HG02981 (cell line): ENCODE data around the gene HDAC3.
A peak's percentile ranks its signal among the peaks of the same experiment; 100 is the strongest.

Experiments
- ATAC-seq: cut with Tn5 transposase; IDR thresholded peaks from one replicate; pipeline ENCODE4 v1.9.1; 2021; ENCODE audit warnings: mild to moderate bottlenecking, moderate library complexity; ENCODE audit not compliant: unreplicated experiment

The HDAC3 gene

DNA sequence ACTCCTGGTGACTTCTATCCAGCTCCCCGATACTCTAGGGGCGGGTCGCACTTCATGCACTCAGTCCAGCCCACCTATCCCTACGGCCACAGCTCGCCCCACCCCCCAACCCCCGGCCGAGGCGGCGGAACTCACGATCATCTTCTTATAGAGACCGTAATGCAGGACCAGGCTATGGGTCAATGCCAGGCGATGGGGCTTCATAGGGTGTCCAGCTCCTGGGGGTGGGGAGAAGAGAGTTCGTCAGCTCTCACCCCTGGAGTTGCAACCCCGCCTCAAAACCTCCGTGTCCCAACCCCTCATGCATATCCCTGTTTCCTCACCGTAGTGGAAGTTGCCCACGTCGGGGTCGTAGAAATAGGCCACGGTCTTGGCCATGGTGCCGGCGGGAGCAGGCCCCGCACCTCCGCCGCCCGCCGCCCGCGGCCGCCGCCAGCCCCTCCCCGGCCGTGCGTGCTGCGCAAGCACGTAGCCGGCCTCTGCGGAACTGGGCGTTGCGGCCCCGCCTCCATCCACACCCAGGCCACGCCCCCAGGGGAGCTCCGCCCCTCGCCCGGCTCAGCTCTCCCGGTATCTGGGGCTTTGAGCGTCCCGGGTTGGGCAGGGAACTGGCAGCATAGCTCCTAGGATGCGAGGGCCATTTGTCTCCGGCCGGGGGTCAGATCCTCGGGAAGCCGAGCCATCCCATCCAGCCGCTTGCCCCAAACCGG, at the start of gene HDAC3, which contains the start of gene RELL2:
TSS of gene HDAC3 (minus strand) at position 437 of the 710 bp plus-strand sequence. CDS start at position 378, 59 bp downstream.
TSS of gene RELL2 (plus strand) at position 585 of the 710 bp plus-strand sequence. CDS start 1,229 bp downstream, outside the sequence.
- peak; percentile 72 for ATAC-seq

DNA sequence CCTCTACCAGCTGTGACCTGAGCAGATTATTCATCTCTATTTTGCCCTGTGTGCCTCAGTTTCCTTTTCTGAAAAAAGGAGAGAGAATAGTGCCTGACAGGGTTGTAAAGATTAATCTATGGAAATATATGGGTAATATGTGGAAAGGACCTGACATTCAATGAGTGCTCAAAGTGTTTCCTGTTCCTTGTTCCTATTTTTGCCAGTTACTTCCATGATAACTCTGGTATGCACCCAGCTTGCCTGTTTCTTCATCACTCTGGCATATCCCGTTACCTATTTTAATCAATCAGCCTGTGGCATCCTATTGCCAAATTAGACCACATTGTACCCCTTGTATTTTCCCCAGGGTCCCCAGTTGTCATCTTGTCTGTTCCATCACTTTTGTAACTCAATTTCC, 48.9 kb upstream of the HDAC3 start:
- ATAC-seq, result no peak

DNA sequence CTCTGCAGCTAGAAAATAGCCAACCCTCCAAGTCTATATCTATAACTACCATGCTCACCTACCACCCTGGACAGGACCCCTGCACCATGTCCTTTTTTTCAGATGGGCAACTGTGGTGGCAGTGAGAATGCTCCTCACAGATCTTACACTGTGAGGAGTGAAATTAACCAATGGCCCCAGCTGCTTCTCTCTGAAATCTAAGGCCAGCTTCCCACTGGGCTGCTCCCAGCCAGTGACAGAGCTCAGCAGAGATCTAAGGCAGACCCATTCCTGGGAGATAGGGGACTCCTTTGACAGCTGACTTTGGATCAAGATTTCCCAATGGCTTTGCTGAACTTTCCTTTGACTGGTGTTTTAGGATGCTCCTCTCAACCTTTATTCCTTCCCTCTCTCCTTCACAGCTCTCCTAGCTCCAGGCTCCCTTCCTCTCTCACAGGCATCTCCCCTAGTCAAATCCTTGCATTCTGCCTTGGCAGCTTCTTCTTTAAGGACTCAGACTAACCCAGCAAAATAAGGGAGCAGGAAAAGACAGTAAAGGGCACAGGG, 47.0 kb upstream of the HDAC3 start:
- no peak for ATAC-seq

DNA sequence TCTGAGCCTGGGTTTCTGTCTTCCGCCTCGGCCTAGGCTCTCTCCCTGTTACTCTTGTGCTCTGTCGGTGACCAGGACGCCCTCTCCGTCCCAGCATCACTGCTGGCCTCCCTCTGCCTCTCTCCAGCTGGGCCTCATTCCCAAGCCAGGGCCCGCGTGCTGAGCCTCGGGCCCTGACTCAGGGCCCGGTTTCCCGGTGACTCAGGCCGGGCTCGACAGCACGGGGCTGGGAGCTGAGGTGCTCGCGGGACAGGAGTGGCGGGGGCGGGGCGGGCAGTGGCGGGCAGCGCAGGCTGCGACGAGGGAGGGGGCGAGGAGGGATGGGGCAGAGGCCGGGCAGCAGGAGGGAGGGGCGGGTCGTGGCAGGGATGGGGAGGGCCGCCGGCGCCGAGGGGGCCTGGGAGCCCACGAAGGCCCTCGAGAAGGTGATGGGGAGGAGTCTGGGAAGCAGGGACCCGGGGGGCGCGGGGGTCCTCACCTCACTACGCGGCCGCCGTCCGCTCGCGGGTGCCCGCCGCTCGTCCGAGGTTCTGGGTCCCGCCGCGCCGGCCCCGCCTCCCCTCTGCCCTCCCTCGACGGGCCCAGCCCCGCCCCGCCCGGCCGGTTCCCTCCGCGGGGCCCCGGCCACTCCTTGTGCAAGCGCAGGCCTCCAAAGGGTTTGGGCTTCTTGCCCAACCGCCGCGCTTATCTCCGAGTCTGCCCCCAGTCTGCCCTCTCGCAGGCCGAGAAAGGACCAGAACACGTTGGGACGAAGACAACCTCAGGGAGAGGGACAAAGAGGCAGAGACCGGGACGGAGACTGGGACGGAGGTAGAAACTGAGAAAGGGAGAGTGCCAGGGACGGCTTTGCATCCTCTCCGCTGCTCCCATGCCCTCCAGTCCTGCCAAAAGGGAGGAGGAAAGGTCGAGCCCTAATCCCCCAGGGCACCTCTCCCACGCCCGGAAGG, 45.3 kb upstream of the HDAC3 start, which contains the start of gene ARAP3:
TSS of gene ARAP3 (minus strand) at position 536 of the 947 bp plus-strand sequence. CDS start 1,744 bp downstream, outside the sequence.
- peak; percentile 46 for ATAC-seq

DNA sequence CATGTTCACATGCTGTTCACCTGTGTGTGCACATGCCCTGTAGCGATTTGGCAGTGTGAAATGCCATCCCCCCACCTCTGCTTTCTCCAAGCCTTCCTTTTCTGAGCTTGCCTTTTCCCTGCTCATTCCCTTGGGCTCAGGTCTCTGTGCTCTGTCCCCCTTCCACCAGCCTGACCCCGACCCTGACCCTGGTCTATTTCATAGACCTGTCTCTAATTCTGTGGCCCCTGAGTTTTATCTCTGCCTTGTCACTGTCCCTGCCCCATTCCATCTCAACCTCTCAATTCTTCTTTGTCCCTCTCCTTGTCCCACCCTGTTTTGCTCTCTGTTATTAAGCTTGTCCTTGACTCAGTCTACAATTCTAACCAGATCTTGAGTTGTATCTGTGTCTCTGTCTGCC, 44.6 kb upstream of the HDAC3 start:
- no peak for ATAC-seq

DNA sequence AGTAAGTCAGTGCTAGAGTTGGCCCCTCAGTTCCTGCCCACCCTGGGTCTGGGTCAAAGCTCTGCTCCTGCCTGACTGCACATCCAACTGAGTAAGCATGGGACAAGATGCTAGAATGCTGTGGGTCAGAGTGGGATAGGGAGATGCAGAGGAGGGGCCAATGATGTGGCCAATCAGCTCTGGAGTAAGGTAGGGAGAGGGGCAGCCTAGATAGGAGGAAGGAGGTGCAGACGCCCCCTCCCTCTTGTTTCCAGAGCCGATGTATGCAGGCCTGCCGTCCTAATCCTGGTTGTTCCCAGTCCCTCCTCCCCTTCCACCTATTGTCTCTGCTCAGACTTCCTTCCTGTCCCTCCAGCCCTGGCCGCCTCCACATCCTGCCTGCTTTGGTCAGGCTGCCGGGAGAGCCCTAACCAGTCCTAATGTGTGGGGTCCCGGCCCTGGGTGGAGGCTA, 44.1 kb upstream of the HDAC3 start:
- ATAC-seq, result no peak

DNA sequence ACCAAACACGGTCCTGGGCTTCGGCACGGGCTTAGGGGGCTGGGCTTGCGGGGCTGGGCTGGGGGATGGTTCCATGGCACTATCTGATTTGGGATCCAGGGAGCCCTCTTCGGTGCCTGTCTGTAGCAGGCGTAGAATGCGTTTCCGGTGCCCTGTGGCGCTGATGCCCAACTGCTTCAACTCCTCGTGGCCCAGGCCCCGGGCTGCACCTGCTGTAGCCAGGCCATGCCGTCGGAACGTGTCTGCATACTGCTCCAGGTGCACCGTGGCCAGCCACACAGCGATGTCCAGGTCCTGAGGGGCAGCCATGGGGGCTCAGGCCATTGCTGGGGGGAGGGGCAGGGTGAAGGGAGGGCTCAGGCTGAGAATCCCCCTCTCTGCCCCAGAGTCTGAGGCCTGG, 43.5 kb upstream of the HDAC3 start:
- no peak for ATAC-seq

DNA sequence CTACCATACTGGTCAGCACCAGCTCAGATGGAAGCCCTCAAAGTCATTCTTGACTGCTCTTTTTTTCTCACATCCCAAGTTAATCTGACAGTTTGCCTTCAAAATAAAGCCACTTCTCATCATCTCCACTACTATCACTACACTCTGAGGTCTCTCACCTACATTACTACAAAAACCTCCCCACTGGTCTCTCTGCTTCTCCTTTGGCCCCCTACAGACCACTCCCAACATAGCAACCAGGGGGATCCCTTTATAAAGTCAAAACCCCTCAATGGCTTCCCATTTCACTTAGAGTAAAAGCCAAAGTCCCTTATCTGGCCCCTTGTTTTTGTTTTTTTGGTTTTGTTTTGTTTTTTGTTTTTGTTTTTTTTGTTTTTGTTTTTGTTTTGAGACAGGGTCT, 40.8 kb upstream of the HDAC3 start:
- ATAC-seq, result no peak

DNA sequence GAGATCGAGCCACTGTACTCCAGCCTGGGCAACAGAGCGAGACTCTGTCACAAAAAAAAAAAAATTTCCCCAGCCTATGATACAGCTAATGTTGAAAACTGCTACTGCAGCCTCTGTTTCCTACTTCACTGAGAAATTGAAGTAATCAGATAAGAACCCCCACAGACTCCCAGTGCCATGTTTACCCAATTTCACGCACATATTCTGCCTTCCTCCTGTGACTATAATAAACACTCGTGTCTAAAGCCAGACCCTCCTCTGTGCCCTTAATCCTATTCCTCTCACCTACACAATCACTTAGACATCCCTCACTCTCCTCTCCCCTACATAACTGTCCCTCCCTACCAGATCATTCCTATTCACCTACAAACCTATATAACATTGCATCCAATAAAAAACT, 39.0 kb upstream of the HDAC3 start:
- ATAC-seq, result no peak

DNA sequence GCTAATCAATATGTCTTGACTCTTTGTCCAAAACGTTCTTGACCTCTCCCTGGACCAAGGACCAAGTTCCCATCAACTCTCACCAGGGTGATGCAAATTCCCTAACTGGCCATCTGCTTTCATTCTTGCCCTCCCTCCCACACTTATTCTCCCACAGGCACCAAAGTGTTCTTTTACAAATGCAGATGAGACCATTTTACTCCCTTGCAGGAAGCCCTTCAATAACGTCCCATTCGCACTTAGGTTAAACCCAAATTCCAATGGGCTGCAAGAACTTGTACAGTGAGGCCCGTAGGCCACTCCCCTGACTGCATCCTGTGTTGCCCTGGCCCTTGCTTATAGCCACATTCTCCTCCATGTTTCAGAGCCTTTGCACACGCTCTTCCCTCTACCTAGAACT, 38.1 kb upstream of the HDAC3 start:
- no peak for ATAC-seq

DNA sequence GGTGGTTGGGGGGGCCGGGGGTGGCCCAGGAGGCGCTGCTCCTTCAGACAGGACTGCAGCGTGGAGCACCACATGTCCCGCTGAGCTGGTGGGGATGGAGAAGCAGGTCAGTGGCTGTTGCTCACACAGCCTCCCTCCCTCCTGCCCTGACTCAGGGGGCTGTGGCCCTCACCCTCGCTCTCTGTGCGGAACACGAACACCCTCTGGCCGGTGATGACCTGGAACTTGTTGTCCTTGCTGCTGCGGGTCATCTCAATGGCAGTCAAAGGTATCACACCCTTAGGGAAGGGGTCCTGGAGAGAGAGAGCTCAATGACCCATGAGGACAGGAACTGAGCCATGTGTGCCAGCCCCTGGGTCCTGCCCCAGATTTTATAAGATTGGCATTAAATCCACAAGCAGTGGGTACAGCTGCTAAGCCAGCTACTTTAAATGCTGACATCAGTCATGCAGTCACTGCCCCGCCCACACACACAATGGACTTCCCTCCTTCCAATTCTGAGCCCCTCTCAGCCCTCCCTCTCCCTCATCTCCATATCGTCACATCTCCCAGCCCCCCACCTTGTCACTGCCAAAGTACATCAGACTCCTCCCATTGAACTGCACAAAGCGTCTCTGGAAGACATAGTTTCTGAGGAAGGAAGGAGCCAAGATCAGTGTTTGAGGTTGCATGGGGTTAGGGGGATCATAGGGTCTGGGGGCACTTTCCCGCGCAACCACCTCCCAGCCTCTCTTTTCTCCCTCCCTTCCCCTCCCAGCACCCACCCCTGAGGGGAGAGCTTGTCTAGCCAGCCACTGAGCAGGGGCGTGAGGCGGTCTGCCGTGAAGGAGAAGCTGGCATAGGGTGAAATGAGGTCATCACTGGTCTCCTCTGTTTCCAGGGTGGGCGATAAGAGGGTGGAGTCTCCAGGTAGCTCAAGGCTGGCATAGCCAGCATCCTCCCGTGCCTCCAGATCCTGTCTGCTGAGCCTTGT, 36.5 kb upstream of the HDAC3 start:
- no peak for ATAC-seq

DNA sequence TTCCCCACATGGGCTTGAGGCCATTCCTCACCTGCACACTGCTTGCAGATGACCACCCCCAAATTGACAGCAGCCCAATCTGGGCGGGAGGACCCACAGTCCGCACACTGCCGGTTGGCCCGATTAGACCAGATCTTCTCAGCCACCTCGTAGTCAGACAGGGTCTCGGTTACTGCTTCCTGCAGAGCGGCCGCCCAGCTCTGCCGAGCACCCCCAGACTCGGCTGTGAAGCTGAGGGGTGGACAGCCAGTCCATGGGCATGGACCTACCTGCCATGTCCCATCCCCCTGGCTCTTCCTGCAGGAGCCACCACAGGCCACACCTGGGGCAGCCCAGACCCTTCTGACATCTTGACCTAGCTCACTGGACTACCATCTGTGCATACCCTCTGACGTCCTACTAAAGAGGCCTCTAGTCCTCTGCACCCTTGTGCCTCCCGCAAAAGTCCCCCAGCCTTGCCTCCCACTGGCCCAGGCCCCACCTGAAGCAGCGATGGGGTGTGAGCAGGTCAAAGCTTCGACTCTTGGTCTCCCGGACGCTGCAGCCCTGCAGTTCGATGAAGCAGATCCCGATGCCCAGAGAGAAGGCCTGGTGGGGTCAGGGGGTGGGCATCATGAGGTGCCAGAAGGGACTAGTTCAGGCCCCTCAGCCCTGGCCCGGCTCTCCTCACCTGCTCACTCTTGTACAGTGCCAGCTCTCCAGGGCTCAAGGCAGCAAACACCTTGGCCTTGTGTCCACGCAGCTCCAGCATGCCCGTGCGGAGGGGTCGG, 35.6 kb upstream of the HDAC3 start:
- no peak for ATAC-seq

DNA sequence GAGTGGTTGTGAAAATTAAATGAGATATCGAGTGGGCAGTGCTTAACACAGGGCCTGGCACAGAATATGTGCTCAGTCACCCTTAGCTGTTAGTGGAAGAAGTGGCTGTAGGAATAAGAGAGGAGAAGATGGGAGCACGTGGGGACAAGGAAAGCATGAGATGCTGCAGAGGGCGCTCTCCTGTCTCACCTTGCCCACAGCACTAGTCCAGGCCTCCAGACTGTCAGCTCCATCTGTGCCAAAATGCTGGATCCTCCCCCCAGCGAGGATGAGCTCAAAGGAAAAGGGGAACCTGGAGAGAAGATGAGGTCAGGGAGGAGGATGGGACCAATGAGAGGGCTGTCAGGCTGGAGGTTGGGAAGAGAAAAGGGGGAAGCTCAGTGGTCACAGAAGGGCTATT, 32.9 kb upstream of the HDAC3 start:
- ATAC-seq, result no peak

DNA sequence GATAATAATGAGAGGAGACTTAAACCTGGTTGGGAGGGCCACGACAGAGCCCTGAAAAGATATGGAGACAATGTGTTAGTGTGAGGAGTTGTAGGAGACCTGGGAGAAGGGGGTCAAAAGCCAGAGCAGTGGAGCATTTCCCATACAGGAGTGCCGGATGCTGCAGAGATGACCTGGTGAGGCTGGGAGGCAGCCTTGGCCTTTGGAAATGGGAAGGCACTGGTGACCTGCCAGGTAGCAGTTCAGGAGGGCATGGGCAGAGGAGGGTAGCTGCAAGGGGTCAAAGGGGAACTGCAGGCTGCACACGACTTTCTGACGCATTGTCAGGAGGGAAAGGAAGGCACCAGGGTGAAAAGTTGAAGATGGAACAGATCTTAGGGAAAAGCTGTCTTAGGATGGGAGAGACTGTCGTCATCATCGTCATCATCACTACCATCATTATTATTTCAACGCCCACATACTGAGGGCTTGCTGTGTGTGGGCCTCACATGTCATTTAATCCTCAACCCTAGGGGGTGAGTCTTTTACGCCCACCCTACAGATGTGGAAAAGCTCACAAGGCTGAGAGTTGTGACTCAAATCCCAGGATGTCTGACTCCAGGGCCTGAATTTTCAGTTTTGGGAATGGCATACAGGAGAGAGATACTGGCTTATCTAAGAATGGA, 32.1 kb upstream of the HDAC3 start:
- ATAC-seq, result no peak

DNA sequence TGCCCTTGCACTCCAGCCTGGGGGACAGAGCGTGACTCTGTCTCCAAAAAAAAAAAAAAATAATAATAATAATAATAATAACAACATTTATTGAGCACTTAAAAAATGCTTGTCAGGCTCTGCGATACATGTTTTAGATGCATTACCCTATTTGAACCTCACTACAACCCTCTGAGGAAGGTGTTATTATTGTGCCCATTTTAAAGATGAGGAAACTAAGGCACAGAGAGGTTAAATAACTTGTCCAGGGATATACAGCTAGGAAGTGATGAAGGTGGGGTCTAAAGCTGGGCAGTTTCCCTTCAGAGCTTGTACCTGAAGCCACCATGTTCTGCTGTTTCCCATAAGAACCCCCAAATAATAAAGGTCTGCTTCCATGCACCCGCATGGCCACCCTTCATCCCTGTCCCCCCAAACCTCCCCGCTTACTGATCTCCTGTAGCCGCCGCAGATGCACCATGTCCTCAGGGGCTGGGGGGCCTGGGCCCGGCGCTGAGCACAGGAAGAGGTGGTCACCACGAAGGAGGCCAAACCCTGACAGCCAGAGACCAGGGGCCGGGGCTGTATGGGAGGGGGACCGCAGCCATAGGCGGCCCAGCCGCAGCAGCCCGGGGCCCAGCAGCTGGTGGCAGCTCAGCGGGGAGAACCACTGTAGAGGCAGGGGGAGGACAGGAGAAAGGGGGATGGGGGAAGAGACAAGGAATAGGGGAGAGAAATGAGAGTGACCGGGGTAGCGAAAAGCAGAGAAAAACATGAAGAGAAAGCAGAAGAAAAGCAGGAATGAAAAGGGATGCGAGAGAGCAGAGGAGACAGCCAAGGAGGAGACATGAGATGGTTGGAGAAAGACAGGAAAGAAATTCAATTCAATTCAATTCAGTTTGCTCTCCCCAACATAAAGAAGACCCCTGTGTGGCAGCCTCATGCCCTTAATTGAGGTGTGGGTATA, 29.6 kb upstream of the HDAC3 start:
- no peak for ATAC-seq

DNA sequence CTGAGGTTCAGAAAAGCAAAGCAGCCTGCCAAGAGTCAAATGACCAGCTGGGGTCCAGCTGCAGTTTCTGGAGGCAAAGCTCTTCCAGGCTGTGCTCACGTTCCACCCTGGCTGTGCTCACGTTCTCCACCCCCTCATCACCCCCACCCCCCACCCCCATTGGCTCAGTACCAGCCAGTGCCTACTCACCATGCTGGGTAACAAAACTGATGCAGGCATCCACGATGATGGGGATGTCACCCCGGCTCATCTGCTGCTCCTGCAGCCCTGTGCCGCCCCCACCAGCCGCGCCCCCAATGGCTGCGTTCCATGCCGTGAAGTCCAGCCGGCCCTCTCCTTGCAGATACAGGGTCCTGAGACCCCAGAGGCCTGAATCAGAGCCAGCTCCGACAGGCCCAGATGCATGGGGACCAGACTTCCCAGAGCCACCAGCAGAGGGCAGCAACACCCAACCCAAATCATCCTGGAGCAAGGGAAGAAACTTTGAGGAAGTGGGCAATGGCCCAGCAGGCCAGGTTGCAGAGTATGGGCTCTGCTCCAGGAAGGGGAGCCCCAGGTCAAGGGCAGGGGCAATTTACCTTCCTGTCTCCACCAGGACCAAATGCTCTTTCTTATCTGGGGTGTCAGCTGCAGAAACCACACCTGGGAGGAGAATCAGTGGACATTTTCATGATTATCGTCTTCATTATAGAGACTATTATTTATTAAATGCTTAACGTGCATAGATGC, 28.2 kb upstream of the HDAC3 start:
- peak; percentile 75 for ATAC-seq

DNA sequence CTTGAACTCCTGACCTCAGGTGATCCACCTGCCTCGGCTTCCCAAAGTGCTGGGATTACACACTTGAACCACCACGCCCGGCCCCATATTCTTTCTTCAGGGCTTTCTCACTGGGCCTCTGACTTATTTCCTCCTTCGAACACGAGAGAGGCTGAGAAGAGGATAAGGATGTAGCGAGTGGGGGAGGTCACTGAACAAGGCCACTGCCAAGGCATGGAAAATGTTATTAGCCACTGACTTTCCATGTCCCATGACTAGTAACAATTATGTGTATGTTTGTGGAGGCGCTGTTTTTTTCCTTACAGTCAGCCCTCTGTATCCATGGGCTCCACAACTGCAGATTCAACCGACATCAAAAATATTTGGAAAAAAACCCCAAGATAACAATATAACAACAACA, 26.9 kb upstream of the HDAC3 start:
- no peak for ATAC-seq
